ENCODE measurements around the gene XRCC1. TPM values are rescaled to one million over a fixed set of nuclear protein-coding genes. Genes with fewer than 3 reads are reported as not detected.

Gene XRCC1
- total and polyA plus RNA-seq, 2 of the 8 experiments (the other 6 are each of a cell fraction or from before 2014, with no cell fraction given): 42.5 to 44.4 TPM

- TF ChIP-seq HDAC2 (IDR thresholded peaks at IDR 0.05; ENCODE audit: borderline replicate concordance in 1 of 2, low read depth in 2 of 2, low read length in 2 of 2) (no peak), MAFK (IDR thresholded peaks at IDR 0.05; ENCODE audit: low read depth, low read length) (no peak), CHD2 (IDR thresholded peaks at IDR 0.05; ENCODE audit: low read length) (no peak), TCF12 (IDR thresholded peaks at IDR 0.05; ENCODE audit: low read depth, low read length) (no peak), SAP30 (IDR thresholded peaks at IDR 0.05; ENCODE audit: insufficient read depth, insufficient replicate concordance, low read length) (no peak), CHD1 (IDR thresholded peaks at IDR 0.05; ENCODE audit: low read depth, low read length) (no peak), KDM5A (IDR thresholded peaks at IDR 0.05; ENCODE audit: low read length) (no peak), SIN3A (conservative IDR thresholded peaks at IDR 0.05 in 1 of 2, IDR thresholded peaks at IDR 0.05 in 1 of 2; ENCODE audit: low read depth in 1 of 2, low read length in 2 of 2) (no peak)
These were observed 31.4 kb upstream of the XRCC1 start (continued) for GRCh38 chr19:43606569-43607229.
